ENCODE measurements around the gene GPR119.
"Not testable (repeated sequence)": the region's sequence is repeated elsewhere in the genome, so short reads cannot be mapped to it uniquely, and the experiment has no call there.

The GPR119 gene

GRCh38 chrX:130395341-130395740 is 9.9 kb upstream of the GPR119 start:
- no peak overlapping the region for H3K4me3 Mint-ChIP-seq

GRCh38 chrX:130393451-130394074 is 8.1 kb upstream of the GPR119 start:
- Mint-ChIP-seq H3K27ac (peak overlapping the region; percentile 17), H3K4me3 (no peak overlapping the region), H3K27me3 (ENCODE audit: low read depth, poor library complexity) (peaks cover 36% of the 10 kb centered on the region), H3K4me1 (peaks cover 4% of the 10 kb centered on the region), H3K36me3 (ENCODE audit: low read depth) (no peaks in the 10 kb centered on the region), H3K9me3 (peaks cover 10% of the 10 kb centered on the region)
- peak; percentile 61 for DNase-seq
- peak; percentile 73 for TF ChIP-seq CTCF (IDR thresholded peaks at IDR 0.05)

More at GRCh38 chrX:130395341-130395740, 9.9 kb upstream of the GPR119 start:
- DNase-seq: no peak
- no peak for TF ChIP-seq CTCF (IDR thresholded peaks at IDR 0.05)
- no peak overlapping the region for H3K27ac Mint-ChIP-seq
- peaks cover under 1% of the 10 kb centered on the region for H3K9me3 Mint-ChIP-seq
- peaks cover 4% of the 10 kb centered on the region for H3K4me1 Mint-ChIP-seq
- peaks cover 39% of the 10 kb centered on the region for H3K27me3 Mint-ChIP-seq (ENCODE audit: low read depth, poor library complexity)
- H3K36me3 Mint-ChIP-seq (ENCODE audit: low read depth): no peaks in the 10 kb centered on the region

DNA sequence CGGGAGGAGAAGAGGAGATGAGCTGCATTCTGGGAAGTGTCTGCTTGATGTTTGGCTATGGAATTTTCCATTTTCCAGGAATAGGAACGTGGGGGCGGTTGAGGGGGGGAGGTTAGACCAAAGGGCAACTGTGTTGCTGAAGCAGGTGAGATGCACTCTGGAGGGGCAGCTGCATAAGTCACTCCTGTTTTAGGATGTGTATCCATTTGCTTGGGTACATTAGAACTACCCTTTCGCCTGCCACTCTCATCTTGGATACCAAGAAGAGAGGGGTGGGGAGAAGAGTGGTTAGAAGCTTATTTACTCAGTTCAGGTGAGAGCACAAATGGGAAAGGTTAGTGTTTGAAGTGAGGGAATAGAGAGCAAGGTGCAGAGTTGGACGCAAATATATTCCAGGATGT is 934 bp upstream of the GPR119 start:
- DNase-seq: no peak
- no peak for TF ChIP-seq CTCF (IDR thresholded peaks at IDR 0.05)
- Mint-ChIP-seq H3K27ac (no peak overlapping the region), H3K4me1 (no peaks in the 10 kb centered on the region), H3K27me3 (ENCODE audit: low read depth, poor library complexity) (peaks cover 28% of the 10 kb centered on the region), H3K9me3 (peaks cover 21% of the 10 kb centered on the region), H3K4me3 (no peak overlapping the region), H3K36me3 (ENCODE audit: low read depth) (no peaks in the 10 kb centered on the region)

- Mint-ChIP-seq H3K36me3 (ENCODE audit: low read depth) (no peaks in the 10 kb centered on the region), H3K4me1 (no peaks in the 10 kb centered on the region), H3K27ac (no peak overlapping the region), H3K4me3 (no peak overlapping the region), H3K9me3 (peaks cover 4% of the 10 kb centered on the region), H3K27me3 (ENCODE audit: low read depth, poor library complexity) (peaks cover 5% of the 10 kb centered on the region)
- no peak for TF ChIP-seq CTCF (IDR thresholded peaks at IDR 0.05)
- no peak for DNase-seq
Measured at GRCh38 chrX:130378024-130378669, 7.3 kb downstream of the GPR119 start.

- no peaks in the 10 kb centered on the region for H3K9me3 Mint-ChIP-seq
- no peak for DNase-seq
- H3K27ac Mint-ChIP-seq: no peak overlapping the region
- no peaks in the 10 kb centered on the region for H3K4me1 Mint-ChIP-seq
- peaks cover 5% of the 10 kb centered on the region for H3K36me3 Mint-ChIP-seq (ENCODE audit: low read depth)
- no peak overlapping the region for H3K4me3 Mint-ChIP-seq
- no peaks in the 10 kb centered on the region for H3K27me3 Mint-ChIP-seq (ENCODE audit: low read depth, poor library complexity)
- TF ChIP-seq CTCF (IDR thresholded peaks at IDR 0.05): no peak
Measured at GRCh38 chrX:130376077-130376476, 9.4 kb downstream of the GPR119 start.

DNA sequence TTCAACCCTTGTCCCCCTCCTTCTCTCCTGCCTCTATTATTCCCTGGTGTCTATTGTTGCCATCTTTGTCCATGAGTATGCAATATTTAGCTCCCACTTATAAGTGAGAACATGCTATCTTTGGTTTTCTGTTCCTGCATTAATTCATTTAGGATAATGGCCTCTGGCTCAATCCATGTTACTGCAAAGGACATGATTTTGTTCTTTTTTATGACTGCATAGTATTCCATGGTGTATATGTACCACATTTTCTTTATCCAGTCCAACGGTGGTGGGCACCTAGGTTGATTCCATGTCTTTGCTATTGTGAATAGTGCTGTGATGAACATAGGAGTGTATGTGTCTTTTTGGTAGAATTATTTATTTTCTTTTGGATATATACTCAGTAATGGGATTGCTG is 33.4 kb downstream of the GPR119 start:
- H3K9me3 Mint-ChIP-seq: peaks cover 12% of the 10 kb centered on the region
- H3K4me3 Mint-ChIP-seq; H3K4me1 Mint-ChIP-seq; DNase-seq; H3K27me3 Mint-ChIP-seq (ENCODE audit: low read depth, poor library complexity); H3K27ac Mint-ChIP-seq: not testable (repeated sequence)
- peaks cover 67% of the 10 kb centered on the region for H3K36me3 Mint-ChIP-seq (ENCODE audit: low read depth)

Data from nephron progenitor cell (in vitro differentiated cells).